ENCODE results near the gene RXRA.

The RXRA gene

DNA sequence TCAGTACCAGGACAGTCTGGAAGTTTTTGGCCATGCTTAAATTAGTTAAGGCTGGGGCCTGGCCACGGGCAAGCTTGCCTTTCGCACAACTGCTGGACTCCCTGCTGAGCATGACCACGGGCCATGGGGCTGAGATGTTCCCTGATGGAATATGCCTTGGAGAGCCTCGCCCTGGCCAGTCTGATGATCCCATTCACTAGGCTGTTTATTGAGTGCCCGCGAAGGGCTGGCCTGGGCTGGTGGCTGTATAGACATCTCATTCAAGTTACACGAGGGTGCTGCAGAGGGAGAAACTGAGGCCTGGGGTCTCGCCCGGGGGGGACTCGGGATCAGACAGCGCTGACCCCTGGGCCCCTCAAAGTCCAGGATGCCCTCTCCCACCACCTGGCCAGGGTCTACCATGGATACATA is 7.8 kb upstream of the RXRA start:
- DNase-seq (ENCODE audit: extremely low read depth, low read depth) = no peak
- TF ChIP-seq, protein P1, sequence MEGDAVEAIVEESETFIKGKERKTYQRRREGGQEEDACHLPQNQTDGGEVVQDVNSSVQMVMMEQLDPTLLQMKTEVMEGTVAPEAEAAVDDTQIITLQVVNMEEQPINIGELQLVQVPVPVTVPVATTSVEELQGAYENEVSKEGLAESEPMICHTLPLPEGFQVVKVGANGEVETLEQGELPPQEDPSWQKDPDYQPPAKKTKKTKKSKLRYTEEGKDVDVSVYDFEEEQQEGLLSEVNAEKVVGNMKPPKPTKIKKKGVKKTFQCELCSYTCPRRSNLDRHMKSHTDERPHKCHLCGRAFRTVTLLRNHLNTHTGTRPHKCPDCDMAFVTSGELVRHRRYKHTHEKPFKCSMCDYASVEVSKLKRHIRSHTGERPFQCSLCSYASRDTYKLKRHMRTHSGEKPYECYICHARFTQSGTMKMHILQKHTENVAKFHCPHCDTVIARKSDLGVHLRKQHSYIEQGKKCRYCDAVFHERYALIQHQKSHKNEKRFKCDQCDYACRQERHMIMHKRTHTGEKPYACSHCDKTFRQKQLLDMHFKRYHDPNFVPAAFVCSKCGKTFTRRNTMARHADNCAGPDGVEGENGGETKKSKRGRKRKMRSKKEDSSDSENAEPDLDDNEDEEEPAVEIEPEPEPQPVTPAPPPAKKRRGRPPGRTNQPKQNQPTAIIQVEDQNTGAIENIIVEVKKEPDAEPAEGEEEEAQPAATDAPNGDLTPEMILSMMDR (IDR thresholded peaks at IDR 0.05; ENCODE audit: low read depth, low read length) = no peak

DNA sequence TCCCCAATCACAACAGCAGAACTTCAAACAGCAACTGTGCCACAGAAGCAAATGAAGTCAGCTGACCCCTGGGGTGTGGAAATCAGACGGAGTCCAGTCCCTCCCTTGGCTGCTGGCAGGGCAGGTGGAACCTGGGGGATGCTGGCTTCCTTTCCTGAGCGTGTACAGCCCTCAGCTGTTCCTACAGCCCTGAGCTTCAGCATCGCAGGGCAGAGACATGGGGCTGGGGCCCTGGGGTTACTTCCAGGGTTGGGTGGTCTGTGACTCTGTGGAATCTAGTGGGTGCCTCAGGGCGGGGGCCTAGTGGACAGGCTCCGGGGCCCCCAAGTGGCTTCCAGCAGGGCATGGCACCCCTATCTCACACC is 7.3 kb upstream of the RXRA start:
- DNase-seq (ENCODE audit: extremely low read depth, low read depth) = no peak
- TF ChIP-seq, protein P1 (IDR thresholded peaks at IDR 0.05; ENCODE audit: low read depth, low read length) = no peak

DNA sequence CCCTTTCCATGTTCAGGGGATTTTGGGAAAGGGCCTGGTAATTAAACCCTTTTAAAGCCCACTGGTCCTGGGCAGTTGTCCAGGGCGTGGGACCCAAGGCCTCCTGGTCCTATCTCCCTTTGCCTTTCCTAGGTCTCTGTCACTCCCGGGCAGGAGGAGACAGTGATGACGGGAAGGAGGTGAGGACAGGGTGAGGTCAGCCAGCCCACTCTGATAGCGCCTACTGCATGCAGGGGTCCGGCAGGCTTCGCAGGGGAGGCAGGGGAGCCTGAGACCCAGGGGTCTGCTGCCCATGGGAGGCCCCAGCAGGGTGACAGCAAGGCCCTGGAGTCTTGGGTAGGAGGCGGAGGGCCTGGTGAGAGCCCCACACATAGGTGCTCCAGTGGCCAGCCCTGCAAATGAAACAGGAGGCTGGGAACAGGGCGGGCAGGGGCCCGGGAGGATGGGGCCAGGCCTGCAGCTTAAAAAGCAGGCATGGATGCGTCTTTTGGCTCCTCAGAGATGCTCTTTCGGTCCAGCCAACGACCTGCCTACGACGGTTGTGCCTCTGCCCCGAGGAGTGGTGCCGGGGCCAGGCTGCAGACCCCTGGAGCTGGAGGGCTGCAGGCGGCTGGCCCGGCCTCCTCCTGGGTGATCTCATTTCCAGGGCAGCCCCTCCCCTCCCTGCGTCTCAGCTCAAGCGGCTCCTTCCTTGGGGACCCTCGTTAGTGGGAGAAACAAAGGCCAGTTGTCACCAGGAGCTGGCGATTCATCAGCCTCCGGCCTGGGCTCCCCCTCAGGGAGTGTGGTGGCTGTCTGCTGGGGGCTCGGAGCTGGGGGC is 6.7 kb upstream of the RXRA start:
- DNase-seq (ENCODE audit: extremely low read depth, low read depth) = no peak
- TF ChIP-seq, protein P1 (IDR thresholded peaks at IDR 0.05; ENCODE audit: low read depth, low read length) = no peak

DNA sequence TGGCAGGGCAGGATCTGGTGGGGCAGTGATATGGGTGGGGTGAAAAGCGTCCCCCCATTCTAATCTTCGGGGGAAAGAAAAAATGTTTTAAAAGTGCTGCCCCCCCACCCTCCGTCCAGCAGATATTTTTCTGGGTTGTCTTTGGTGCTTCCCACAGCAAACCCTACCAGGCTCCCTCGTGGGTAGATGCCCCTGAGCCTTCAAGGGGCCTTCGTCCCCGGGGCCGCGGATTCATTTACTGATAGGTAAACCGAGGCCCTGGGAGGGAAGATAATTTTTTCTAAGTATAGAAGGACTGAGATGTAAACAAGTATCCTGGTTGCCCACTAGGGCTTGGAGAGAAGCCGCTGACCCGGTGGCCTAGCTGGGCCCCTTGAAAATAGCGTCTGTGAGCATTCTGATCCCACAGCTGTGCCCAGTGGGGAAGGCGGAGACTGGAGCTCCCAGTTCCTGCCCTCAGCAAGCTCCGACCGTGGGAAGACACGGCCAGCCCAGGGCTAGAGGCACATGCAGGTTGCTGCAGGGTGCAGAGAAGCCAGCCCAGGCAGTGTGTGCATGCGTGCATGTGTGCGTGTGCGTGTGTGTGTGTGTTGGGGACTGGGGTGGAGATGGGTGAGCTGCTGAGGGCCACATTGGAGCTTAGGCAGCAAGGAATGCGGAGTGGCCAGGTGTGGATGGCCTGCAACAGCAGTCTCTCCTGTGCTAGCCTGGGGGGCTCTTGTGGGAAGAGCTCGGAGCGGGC is 6.0 kb upstream of the RXRA start:
- TF ChIP-seq, protein P1 (IDR thresholded peaks at IDR 0.05; ENCODE audit: low read depth, low read length) = no peak
- no peak for DNase-seq (ENCODE audit: extremely low read depth, low read depth)

DNA sequence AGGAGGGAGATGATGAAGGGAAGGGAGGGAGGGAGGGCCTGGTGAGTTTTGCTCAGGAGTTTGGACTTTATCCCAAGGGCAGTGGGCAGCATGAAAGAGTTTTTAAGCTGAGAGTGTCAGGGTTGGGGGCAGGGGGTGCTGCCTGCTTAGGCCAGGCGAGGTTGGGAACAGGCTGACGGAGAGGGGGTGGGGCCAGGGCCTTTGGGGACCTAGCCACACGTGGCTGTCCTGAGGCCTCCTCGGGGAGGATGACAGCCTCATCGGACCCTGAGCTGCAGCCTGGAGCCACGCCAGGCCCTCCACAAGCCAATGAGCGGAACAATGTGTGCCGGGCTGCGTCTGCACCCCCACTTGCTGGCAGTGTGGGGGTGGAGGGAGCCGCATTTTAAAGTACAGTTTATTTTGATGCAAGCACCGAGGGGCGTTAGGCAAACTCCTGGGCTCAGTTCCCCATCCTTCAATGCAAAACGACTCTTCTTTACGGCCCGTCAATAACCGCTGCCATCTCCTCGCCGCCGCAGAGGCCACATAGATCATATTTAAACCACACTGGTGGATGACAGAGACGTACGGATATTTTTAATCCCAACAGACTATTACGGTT is 5.3 kb upstream of the RXRA start:
- no peak for DNase-seq (ENCODE audit: extremely low read depth, low read depth)
- TF ChIP-seq, protein P1 (IDR thresholded peaks at IDR 0.05; ENCODE audit: low read depth, low read length) = no peak

DNA sequence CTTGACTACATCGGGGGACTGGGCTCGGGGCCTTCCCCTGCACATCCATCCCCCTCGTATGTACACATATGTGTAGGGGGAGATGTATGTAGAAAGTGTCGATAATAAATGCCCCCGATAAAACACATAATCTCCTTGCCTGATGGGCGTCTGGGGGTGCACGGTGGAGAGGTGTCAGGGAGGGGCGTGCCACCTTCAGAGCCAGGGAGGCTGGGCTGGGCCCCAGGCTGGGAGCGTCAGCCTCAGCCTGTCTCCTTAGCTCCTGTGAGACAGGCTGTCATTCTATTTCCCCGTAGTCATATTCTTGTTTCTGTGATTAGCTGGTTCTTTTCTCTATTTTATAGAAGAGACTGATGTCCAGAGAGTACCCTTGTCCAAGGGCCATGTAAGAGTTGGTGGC is 4.7 kb upstream of the RXRA start:
- TF ChIP-seq, protein P1 (IDR thresholded peaks at IDR 0.05; ENCODE audit: low read depth, low read length) = no peak
- DNase-seq (ENCODE audit: extremely low read depth, low read depth) = no peak

All from AG09319 (cell line).